ENCODE measurements around the gene PIM3. TPM values are rescaled to one million over a fixed set of nuclear protein-coding genes. Genes with fewer than 3 reads are reported as not detected.

The PIM3 gene
- total and polyA plus RNA-seq, 2 donors = 36.0 to 57.6 TPM

GRCh38 chr22:49997251-49997599 lies 36.7 kb downstream of the PIM3 start:
- DNase-seq (ENCODE audit: low read depth in 6 of 9, low spot score in 9 of 9) = no peak
- no peak overlapping the region for H3K4me3 ChIP-seq (ENCODE audit: low read length in 2 of 2)
- H3K4me1 ChIP-seq (ENCODE audit: control insufficient read depth in 2 of 2, insufficient read depth in 2 of 2, low read length in 2 of 2) = no peaks in the 10 kb centered on the region
- H3K27ac ChIP-seq (ENCODE audit: low read depth in 1 of 2, low read length in 1 of 2) = no peak overlapping the region
- no peaks in the 10 kb centered on the region for H3K36me3 ChIP-seq (ENCODE audit: control insufficient read depth in 2 of 2, insufficient read depth in 2 of 2, low read length in 1 of 2)
- 91% methylated on average over 12 of the region's 12 CpGs for WGBS
- peaks cover 7 to 39% of the 10 kb centered on the region in 2 donors for H3K27me3 ChIP-seq (ENCODE audit: control insufficient read depth in 2 of 2, insufficient read depth in 1 of 2, low read length in 1 of 2)
- H3K9me3 ChIP-seq (ENCODE audit: control insufficient read depth in 2 of 2, insufficient read depth in 1 of 2, low read length in 1 of 2) = peaks cover 0 to 1% of the 10 kb centered on the region in 2 donors

- H3K27ac ChIP-seq (ENCODE audit: low read depth in 1 of 2, low read length in 1 of 2) = no peak overlapping the region
- H3K4me3 ChIP-seq (ENCODE audit: low read length in 2 of 2) = no peak overlapping the region
- H3K27me3 ChIP-seq (ENCODE audit: control insufficient read depth in 2 of 2, insufficient read depth in 1 of 2, low read length in 1 of 2) = peaks cover 7 to 36% of the 10 kb centered on the region in 2 donors
- no peaks in the 10 kb centered on the region for H3K36me3 ChIP-seq (ENCODE audit: control insufficient read depth in 2 of 2, insufficient read depth in 2 of 2, low read length in 1 of 2)
- peaks cover 0 to 1% of the 10 kb centered on the region in 2 donors for H3K9me3 ChIP-seq (ENCODE audit: control insufficient read depth in 2 of 2, insufficient read depth in 1 of 2, low read length in 1 of 2)
- no peaks in the 10 kb centered on the region for H3K4me1 ChIP-seq (ENCODE audit: control insufficient read depth in 2 of 2, insufficient read depth in 2 of 2, low read length in 2 of 2)
- WGBS = 97% methylated on average over 21 of the region's 21 CpGs
- DNase-seq (ENCODE audit: low read depth in 6 of 9, low spot score in 9 of 9) = no peak
Measured at GRCh38 chr22:49997932-49998717, 37.6 kb downstream of the PIM3 start.

GRCh38 chr22:49998718-49999062 lies 38.1 kb downstream of the PIM3 start:
- Histone ChIP-seq H3K27ac (ENCODE audit: low read depth in 1 of 2, low read length in 1 of 2) (no peak overlapping the region), H3K9me3 (ENCODE audit: control insufficient read depth in 2 of 2, insufficient read depth in 1 of 2, low read length in 1 of 2) (peaks cover 0 to 1% of the 10 kb centered on the region in 2 donors), H3K36me3 (ENCODE audit: control insufficient read depth in 2 of 2, insufficient read depth in 2 of 2, low read length in 1 of 2) (no peaks in the 10 kb centered on the region), H3K4me1 (ENCODE audit: control insufficient read depth in 2 of 2, insufficient read depth in 2 of 2, low read length in 2 of 2) (no peaks in the 10 kb centered on the region), H3K4me3 (ENCODE audit: low read length in 2 of 2) (no peak overlapping the region), H3K27me3 (ENCODE audit: control insufficient read depth in 2 of 2, insufficient read depth in 1 of 2, low read length in 1 of 2) (peaks cover 7 to 34% of the 10 kb centered on the region in 2 donors)
- WGBS = 98% methylated on average over 14 of the region's 14 CpGs
- no peak for DNase-seq (ENCODE audit: low read depth in 6 of 9, low spot score in 9 of 9)

- DNase-seq (ENCODE audit: low read depth in 6 of 9, low spot score in 9 of 9) = no peak
- WGBS = 24% methylated on average over 70 of the region's 70 CpGs
- Histone ChIP-seq H3K36me3 (ENCODE audit: control insufficient read depth in 2 of 2, insufficient read depth in 2 of 2, low read length in 1 of 2) (no peaks in the 10 kb centered on the region), H3K4me1 (ENCODE audit: control insufficient read depth in 2 of 2, insufficient read depth in 2 of 2, low read length in 2 of 2) (no peaks in the 10 kb centered on the region), H3K27me3 (ENCODE audit: control insufficient read depth in 2 of 2, insufficient read depth in 1 of 2, low read length in 1 of 2) (peaks cover 7 to 34% of the 10 kb centered on the region in 2 donors), H3K4me3 (ENCODE audit: low read length in 2 of 2) (no peak overlapping the region), H3K27ac (ENCODE audit: low read depth in 1 of 2, low read length in 1 of 2) (no peak overlapping the region), H3K9me3 (ENCODE audit: control insufficient read depth in 2 of 2, insufficient read depth in 1 of 2, low read length in 1 of 2) (peaks cover 0 to 1% of the 10 kb centered on the region in 2 donors)
Measured at GRCh38 chr22:49999063-49999945, 38.7 kb downstream of the PIM3 start.

- WGBS = 53% methylated on average over 41 of the region's 41 CpGs
- no peak overlapping the region for H3K4me3 ChIP-seq (ENCODE audit: low read length in 2 of 2)
- DNase-seq (ENCODE audit: low read depth in 6 of 9, low spot score in 9 of 9) = no peak
Measured at GRCh38 chr22:49999946-50000586, 39.5 kb downstream of the PIM3 start.

GRCh38 chr22:50000587-50001387 lies 40.2 kb downstream of the PIM3 start:
- WGBS = 97% methylated on average over 32 of the region's 32 CpGs
- Histone ChIP-seq H3K4me3 (ENCODE audit: low read length in 2 of 2) (no peak overlapping the region), H3K36me3 (ENCODE audit: control insufficient read depth in 2 of 2, insufficient read depth in 2 of 2, low read length in 1 of 2) (no peaks in the 10 kb centered on the region), H3K27ac (ENCODE audit: low read depth in 1 of 2, low read length in 1 of 2) (no peak overlapping the region), H3K27me3 (ENCODE audit: control insufficient read depth in 2 of 2, insufficient read depth in 1 of 2, low read length in 1 of 2) (peaks cover 7 to 34% of the 10 kb centered on the region in 2 donors), H3K9me3 (ENCODE audit: control insufficient read depth in 2 of 2, insufficient read depth in 1 of 2, low read length in 1 of 2) (peaks cover 0 to 1% of the 10 kb centered on the region in 2 donors), H3K4me1 (ENCODE audit: control insufficient read depth in 2 of 2, insufficient read depth in 2 of 2, low read length in 2 of 2) (no peaks in the 10 kb centered on the region)
- DNase-seq (ENCODE audit: low read depth in 6 of 9, low spot score in 9 of 9) = no peak

More at GRCh38 chr22:49999946-50000586, 39.5 kb downstream of the PIM3 start:
- Histone ChIP-seq H3K27ac (ENCODE audit: low read depth in 1 of 2, low read length in 1 of 2) (no peak overlapping the region), H3K36me3 (ENCODE audit: control insufficient read depth in 2 of 2, insufficient read depth in 2 of 2, low read length in 1 of 2) (no peaks in the 10 kb centered on the region), H3K9me3 (ENCODE audit: control insufficient read depth in 2 of 2, insufficient read depth in 1 of 2, low read length in 1 of 2) (peaks cover 0 to 1% of the 10 kb centered on the region in 2 donors), H3K27me3 (ENCODE audit: control insufficient read depth in 2 of 2, insufficient read depth in 1 of 2, low read length in 1 of 2) (peaks cover 7 to 34% of the 10 kb centered on the region in 2 donors), H3K4me1 (ENCODE audit: control insufficient read depth in 2 of 2, insufficient read depth in 2 of 2, low read length in 2 of 2) (no peaks in the 10 kb centered on the region)

- H3K36me3 ChIP-seq (ENCODE audit: control insufficient read depth in 2 of 2, insufficient read depth in 2 of 2, low read length in 1 of 2) = no peaks in the 10 kb centered on the region
- 90% methylated on average over 16 of the region's 16 CpGs for WGBS
- H3K27ac ChIP-seq (ENCODE audit: low read depth in 1 of 2, low read length in 1 of 2) = no peak overlapping the region
- peaks cover 7 to 34% of the 10 kb centered on the region in 2 donors for H3K27me3 ChIP-seq (ENCODE audit: control insufficient read depth in 2 of 2, insufficient read depth in 1 of 2, low read length in 1 of 2)
- H3K4me3 ChIP-seq (ENCODE audit: low read length in 2 of 2) = no peak overlapping the region
- H3K4me1 ChIP-seq (ENCODE audit: control insufficient read depth in 2 of 2, insufficient read depth in 2 of 2, low read length in 2 of 2) = no peaks in the 10 kb centered on the region
- no peak for DNase-seq (ENCODE audit: low read depth in 6 of 9, low spot score in 9 of 9)
- H3K9me3 ChIP-seq (ENCODE audit: control insufficient read depth in 2 of 2, insufficient read depth in 1 of 2, low read length in 1 of 2) = peaks cover 0 to 1% of the 10 kb centered on the region in 2 donors
Measured at GRCh38 chr22:50001388-50002231, 41.0 kb downstream of the PIM3 start.

GRCh38 chr22:50002791-50003190 lies 42.2 kb downstream of the PIM3 start:
- Histone ChIP-seq H3K9me3 (ENCODE audit: control insufficient read depth in 2 of 2, insufficient read depth in 1 of 2, low read length in 1 of 2) (peaks cover 0 to 1% of the 10 kb centered on the region in 2 donors), H3K36me3 (ENCODE audit: control insufficient read depth in 2 of 2, insufficient read depth in 2 of 2, low read length in 1 of 2) (no peaks in the 10 kb centered on the region), H3K4me1 (ENCODE audit: control insufficient read depth in 2 of 2, insufficient read depth in 2 of 2, low read length in 2 of 2) (no peaks in the 10 kb centered on the region), H3K27ac (ENCODE audit: low read depth in 1 of 2, low read length in 1 of 2) (no peak overlapping the region), H3K4me3 (ENCODE audit: low read length in 2 of 2) (no peak overlapping the region), H3K27me3 (ENCODE audit: control insufficient read depth in 2 of 2, insufficient read depth in 1 of 2, low read length in 1 of 2) (peaks cover 7 to 32% of the 10 kb centered on the region in 2 donors)
- WGBS = 95% methylated on average over 7 of the region's 7 CpGs
- DNase-seq (ENCODE audit: low read depth in 6 of 9, low spot score in 9 of 9) = no peak
